ENCODE measurements around the gene SACM1L.

Gene SACM1L

GRCh38 chr3:45773072-45773471 lies 83.9 kb downstream of the SACM1L start:
- peak; percentile 2 for DNase-seq

DNA sequence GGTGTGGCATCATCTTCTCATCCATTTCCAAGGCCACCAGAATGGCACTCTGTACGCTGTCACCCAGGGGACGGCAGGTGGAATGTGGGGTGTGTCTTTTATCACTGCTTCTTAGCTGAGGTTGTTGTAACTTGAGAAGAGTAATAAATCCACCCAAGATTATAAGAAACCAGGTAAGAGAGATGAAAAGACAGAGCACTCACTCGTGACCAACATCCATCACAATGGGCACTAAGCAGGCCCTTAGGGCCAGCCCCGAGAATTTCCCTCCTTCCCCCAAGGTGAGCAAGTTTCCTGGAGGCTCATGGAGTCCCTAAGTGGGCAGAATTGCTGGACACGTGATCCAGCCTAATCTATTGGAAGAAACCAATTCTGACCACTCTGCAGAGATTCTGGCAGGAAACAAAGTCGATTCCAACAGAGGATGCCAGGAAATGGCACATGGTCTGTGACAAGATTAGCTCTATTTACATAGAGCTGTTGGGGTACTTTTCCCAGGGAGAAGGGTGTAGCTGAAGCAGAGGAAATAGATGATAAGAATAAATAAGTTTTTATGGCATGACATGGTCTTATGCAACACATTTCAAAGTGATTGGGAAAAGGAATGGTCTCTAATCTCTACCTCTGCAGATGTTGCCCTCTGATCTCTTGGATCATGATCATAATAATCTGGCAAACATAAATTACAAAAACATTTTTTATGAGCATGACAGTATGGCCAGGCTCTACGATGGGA lies 84.7 kb downstream of the SACM1L start:
- DNase-seq = peak; percentile 28

DNA sequence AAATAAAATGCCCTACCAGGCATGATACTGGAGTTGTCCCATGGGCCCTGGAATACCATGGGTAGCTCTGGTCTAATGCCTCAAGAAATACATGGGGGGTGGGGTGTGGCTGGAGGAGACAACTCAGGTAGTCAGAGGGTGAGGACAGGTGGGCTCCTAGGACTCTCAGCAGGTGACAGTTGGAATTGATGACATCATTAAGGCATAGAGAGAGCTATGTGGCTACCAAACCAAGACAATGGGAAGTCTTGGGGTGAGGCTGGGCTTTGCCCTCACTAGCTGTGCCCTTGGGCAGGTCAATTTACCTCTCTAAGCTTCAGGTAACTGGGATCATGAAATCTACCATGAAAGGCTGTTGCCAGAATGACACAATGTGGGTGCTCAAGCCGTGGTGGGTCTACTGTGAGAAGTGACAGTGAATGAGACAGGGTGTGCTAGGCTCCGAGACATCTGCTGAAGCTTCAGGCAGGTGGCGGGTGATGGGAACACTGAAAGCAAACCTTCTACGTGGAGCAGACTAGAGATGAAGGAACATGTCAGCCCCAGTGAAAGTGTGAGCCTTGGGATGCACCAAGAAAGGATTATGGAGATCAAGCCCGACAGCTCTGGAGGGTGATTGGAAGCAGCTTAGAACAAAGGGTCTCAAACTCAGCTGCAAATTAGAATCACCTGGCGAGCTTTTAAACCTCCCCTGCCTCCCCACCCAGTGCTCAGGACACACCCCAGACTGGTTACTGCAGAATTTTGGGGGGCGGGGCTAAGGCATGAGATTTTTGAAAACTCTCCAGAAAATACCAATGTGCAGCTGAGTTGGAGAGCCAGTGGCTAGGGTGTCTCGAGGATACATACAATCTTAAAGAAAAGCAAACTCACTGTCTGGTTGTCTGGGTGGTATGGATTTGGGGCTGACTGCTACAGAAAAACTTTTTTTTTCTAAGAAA lies 85.7 kb downstream of the SACM1L start:
- DNase-seq = peak; percentile 12

DNA sequence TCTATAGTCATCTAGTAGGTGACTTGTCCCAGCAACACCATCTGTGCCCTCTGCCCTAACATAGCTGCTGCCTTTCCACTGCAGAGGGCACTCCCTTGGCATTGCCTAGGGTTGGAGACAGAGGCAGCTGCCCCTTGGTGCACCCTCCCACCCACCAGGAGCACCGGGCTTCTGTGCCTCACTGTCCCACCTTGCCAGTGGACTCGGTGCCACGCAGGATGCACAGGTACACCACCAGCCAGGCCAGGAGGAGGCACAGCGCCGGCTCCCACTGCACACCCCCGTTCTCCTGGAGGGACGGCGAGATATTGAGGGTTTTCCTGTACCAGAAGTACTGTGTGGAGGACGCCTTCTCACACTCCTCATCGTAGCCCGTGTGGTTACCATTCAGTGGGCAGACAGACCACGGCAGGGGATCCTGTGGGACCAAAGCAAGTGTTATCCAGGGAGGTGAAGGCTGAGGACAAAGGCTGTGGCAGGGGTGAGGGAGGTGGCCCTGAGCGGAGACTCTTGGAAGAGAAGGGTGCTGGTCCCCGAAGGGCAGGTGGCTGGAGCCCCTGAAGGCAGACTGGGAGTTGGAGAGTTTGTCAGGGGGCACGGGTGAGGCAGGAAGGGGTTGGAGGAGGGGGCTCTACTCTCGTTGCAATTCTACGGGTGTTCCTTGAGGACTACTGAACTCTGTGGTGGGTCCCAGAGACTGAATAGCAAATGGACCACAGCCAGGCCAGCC lies 86.5 kb downstream of the SACM1L start:
- DNase-seq = peak; percentile 43

DNA sequence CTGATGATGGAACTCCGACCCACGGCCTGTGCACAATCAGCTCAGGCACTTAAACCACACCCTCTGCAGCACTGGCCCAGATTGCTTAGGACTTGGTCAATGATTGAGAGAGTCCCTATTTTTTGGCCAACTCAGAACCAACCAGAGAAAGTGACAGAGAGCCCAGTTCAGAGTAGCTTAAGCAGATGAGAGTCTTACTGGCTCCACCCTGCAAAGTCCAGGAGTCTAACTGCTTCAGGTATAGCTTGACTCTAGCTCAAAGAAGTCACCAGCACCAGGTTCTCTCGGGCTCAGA lies 87.1 kb downstream of the SACM1L start:
- peak; percentile 46 for DNase-seq

- DNase-seq = peak; percentile 45
Observed at GRCh38 chr3:45776611-45777010, 87.4 kb downstream of the SACM1L start.

DNA sequence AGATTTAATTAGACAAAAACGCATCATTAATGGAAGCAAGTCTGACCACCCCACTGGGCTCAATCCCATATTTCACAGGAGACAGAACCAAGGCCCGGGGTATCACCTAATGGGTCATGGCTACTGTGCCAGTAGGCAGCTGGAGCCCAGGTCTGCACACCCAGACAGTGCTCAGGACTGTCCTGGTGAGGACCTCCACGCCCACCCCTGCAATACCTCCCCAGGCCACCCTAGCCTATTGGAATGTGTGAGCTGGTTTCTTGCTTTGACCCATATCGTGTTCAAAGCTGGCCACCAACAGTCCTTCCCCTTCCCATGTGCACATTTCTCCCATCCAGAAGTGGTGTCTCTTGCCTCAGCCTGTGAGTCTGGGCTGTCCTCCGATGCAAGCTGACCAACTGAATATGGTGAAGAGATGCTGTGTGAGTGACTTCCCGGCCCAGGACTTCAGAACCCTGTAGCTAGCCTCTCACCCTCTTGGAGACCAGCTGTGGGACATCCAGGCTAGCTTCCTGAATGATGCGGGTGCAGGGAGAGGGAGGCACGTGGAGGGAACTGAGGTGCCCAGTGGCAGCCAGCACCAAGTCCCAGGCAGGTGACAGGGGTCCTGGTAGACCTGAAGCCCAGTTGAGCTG lies 88.0 kb downstream of the SACM1L start:
- DNase-seq = peak; percentile 36

- peak; percentile 22 for DNase-seq
Observed at GRCh38 chr3:45777746-45778386, 88.7 kb downstream of the SACM1L start.

DNA sequence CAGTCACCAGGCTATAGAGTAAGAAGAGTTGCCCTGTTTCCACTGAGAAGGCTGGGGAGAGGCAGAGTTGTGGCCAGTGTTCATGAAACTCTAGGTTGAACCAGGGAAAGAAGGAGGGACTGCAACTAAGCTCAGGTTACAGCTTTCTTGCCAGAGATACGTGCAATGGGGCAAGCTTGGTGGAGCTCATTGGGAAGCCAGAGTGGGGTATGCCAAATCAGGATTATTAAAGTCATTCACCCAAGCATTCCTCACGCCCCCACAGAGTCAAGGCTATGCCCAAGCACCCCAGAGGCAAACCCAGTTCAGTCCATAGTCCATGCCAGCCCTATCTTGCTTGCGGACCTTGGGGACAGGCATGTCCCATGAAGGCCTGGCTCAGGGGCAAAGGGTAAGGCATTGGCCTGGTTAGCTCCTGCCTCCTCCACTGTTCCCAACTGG lies 89.6 kb downstream of the SACM1L start:
- peak; percentile 32 for DNase-seq

DNA sequence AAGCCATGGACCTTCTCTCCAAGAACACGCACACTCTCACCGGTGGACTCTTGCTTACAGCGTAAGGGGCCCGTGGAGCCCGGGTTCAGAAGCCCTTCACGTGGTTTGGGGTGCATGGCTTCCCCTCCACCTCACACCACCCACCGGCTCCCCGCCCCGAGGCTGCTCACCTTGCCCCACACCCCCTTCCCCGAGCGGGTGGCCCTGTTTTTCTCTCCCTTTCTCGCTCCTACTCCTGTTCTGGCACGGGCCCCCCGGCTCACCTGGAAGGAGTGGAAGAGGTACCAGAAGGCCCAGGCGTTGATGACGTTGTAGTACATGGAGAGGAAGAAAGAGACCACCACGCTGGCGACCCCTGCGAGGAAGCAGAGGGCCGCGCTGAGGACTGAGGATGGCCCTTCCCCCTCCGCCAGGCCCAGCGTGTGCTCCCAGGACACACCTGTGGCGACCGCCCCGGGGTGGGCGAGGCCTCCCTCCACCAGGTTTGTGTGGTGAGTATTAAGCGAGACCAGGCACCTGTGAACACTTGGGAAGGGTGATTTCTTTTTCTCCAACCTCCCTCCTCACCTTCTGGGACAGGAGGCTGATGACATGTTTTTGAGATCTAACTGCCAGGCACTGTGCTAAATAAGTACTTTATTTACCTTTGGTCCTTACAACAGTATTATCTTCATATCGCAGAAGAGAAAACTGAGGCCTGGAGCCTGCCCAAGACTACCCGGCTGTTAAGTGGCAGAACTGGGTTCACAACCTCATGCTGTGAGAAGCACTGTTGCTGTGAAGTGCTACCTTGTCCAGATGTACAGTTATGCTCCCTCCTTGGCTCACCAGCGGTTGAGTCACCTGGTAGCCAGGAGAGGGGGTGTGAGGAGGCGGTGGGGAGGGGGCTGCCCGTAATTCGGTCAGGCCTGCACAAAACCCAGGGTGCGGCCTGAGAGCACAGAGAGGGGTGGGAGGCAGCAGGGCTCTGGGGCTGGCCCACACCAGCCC lies 90.8 kb downstream of the SACM1L start:
- peak; percentile 46 for DNase-seq

- DNase-seq = peak; percentile 32
Observed at GRCh38 chr3:45781271-45781670, 92.1 kb downstream of the SACM1L start.

DNA sequence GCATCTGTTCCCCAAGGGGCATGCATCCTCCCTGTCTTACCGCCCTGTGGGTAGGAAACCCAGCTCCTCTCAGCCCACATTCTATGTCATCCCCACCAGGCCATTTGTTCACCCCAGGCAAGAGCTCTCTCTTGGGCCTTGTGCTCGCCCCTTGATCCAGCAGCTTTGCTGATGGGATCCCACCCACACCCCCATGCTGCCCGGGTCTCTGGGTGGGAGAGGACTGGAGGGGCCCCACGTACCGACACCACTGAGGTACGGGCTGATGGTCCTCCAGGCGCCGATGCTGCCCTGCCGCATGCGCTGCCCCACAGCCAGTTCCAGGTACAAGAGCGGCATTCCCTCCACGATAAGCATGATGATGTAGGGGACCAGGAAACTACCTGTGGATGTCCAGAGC lies 92.6 kb downstream of the SACM1L start:
- DNase-seq = no peak

- DNase-seq = no peak
Observed at GRCh38 chr3:45782381-45782780, 93.2 kb downstream of the SACM1L start.

- DNase-seq = peak; percentile 38
Observed at GRCh38 chr3:45783667-45784066, 94.5 kb downstream of the SACM1L start.

- DNase-seq = peak; percentile 37
Observed at GRCh38 chr3:45785605-45786150, 96.5 kb downstream of the SACM1L start.

DNA sequence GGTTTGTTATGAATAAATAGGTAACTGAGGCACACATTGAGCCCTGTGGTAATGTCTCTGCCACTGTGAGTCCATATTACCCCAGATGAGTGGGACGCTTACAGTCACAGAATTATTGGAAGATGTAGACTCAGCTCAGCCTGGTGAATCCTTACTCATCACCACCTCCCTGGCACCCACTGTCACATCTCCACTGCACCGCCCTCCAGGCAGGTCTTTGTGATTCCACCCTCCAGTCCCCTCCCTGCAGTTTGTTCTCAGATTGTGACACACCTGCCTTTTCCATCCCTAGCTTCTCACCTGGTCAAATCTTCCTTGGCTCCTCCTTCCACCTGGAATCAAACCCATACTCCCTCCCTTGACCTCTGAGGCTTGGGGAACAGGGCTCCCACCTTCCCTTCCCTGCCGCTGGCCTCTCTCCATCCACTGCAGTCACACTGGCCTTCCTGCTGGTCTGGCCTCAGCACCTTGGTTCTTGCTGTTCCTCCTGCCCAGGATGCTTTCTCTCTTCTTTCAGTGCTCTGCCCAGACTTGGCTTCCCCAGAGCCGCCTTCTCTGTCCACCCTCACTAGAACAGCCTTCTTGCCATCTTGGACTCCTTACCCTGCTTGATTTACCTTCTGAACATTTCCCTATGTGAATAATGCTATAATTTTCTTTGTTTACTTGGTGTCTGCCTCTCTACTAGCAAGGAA lies 97.8 kb downstream of the SACM1L start:
- peak; percentile 21 for DNase-seq

GRCh38 chr3:45787551-45787950 lies 98.4 kb downstream of the SACM1L start:
- peak; percentile 16 for DNase-seq

- DNase-seq = no peak
Observed at GRCh38 chr3:45789235-45789812, 100.1 kb downstream of the SACM1L start.

GRCh38 chr3:45790596-45790995 lies 101.4 kb downstream of the SACM1L start:
- DNase-seq = peak; percentile 40

DNA sequence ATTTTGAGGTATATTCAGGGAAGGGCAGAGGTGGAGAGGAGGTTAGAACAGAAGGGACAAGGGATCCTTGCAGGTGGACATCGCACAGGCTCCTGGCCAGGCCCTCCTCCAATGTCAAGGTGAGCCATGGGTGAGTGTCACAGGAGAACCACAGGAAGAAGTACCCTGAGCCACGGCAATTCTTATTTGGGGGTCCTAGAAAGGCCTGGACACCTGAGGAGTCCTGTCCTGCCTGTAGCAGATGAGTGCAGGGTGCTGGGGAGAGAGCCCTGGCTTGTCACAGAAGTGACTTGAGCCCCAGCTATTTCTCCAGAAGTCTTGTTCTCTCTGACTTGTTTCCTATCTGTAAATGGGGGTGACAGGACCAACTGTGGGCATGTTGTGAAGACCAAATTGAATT lies 102.8 kb downstream of the SACM1L start:
- DNase-seq = peak; percentile 40
